GM19467 (cell line): ENCODE measurements around the gene NPAS3.

Experiments used
- ATAC-seq: cut with Tn5 transposase; IDR thresholded peaks from one replicate; pipeline ENCODE4 v1.9.1; 2021; ENCODE audit warnings: mild to moderate bottlenecking, moderate library complexity; ENCODE audit not compliant: unreplicated experiment

NPAS3 gene

GRCh38 chr14:33606591-33606990, 667.9 kb downstream of the NPAS3 start:
- ATAC-seq = no peak

- no peak for ATAC-seq
Observed at GRCh38 chr14:33609582-33609981, 670.9 kb downstream of the NPAS3 start.

- ATAC-seq = no peak
Observed at GRCh38 chr14:33610121-33610520, 671.4 kb downstream of the NPAS3 start.

GRCh38 chr14:33611405-33612196, 672.9 kb downstream of the NPAS3 start:
- ATAC-seq = no peak

GRCh38 chr14:33612197-33612505, 673.5 kb downstream of the NPAS3 start:
- no peak for ATAC-seq

GRCh38 chr14:33617154-33617553, 678.5 kb downstream of the NPAS3 start:
- no peak for ATAC-seq

GRCh38 chr14:33618361-33619105, 679.9 kb downstream of the NPAS3 start:
- no peak for ATAC-seq

GRCh38 chr14:33622496-33622895, 683.8 kb downstream of the NPAS3 start:
- no peak for ATAC-seq

GRCh38 chr14:33629792-33630191, 691.1 kb downstream of the NPAS3 start:
- ATAC-seq = no peak

GRCh38 chr14:33631021-33631420, 692.3 kb downstream of the NPAS3 start:
- no peak for ATAC-seq

- no peak for ATAC-seq
Observed at GRCh38 chr14:33631441-33631840, 692.8 kb downstream of the NPAS3 start.

GRCh38 chr14:33634631-33635030, 696.0 kb downstream of the NPAS3 start:
- ATAC-seq = no peak

- no peak for ATAC-seq
Observed at GRCh38 chr14:33636716-33637115, 698.0 kb downstream of the NPAS3 start.

- no peak for ATAC-seq
Observed at GRCh38 chr14:33642080-33642479, 703.4 kb downstream of the NPAS3 start.

GRCh38 chr14:33642691-33643244, 704.1 kb downstream of the NPAS3 start:
- no peak for ATAC-seq

GRCh38 chr14:33643426-33644181, 704.9 kb downstream of the NPAS3 start:
- ATAC-seq = no peak

GRCh38 chr14:33646692-33647260, 708.1 kb downstream of the NPAS3 start:
- no peak for ATAC-seq

GRCh38 chr14:33647385-33647786, 708.7 kb downstream of the NPAS3 start:
- no peak for ATAC-seq

GRCh38 chr14:33650430-33650829, 711.8 kb downstream of the NPAS3 start:
- ATAC-seq = no peak

- ATAC-seq = no peak
Observed at GRCh38 chr14:33652566-33653307, 714.1 kb downstream of the NPAS3 start.
